Activated T-cell treated with anti-CD3 and anti-CD28 coated beads for 48 hours (primary cell): ENCODE data around the gene MAPK11.

Source experiments
- DNase-seq: peaks from one replicate; pipeline ENCODE4 v3.0.0-alpha.2; 2020; ENCODE audit warnings: low read depth

The MAPK11 gene

DNA sequence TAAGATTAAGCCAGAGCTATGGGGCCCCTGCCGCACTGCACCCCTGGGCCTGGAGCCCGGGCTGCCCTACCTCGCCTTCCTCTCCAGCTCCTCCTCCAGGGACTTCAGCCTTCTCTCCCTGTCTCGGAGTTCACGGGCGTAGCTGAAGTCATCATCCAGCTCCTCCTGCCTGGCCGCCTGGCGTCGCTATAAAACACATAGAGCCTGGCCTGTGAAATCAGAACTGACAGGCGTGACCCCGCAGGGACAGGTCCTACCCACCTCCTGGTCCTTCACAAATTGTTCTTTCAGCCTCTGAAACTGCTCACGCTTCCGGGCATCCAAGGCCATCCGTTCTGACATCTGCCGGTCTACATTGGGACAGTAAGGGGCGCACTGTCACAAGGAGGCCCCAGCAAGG is 46.1 kb downstream of the MAPK11 start:
- DNase-seq, result no peak

- DNase-seq, result no peak
These were observed 47.7 kb downstream of the MAPK11 start for GRCh38 chr22:50222508-50222907.

- DNase-seq, result no peak
These were observed 48.5 kb downstream of the MAPK11 start for GRCh38 chr22:50221410-50222300.

DNA sequence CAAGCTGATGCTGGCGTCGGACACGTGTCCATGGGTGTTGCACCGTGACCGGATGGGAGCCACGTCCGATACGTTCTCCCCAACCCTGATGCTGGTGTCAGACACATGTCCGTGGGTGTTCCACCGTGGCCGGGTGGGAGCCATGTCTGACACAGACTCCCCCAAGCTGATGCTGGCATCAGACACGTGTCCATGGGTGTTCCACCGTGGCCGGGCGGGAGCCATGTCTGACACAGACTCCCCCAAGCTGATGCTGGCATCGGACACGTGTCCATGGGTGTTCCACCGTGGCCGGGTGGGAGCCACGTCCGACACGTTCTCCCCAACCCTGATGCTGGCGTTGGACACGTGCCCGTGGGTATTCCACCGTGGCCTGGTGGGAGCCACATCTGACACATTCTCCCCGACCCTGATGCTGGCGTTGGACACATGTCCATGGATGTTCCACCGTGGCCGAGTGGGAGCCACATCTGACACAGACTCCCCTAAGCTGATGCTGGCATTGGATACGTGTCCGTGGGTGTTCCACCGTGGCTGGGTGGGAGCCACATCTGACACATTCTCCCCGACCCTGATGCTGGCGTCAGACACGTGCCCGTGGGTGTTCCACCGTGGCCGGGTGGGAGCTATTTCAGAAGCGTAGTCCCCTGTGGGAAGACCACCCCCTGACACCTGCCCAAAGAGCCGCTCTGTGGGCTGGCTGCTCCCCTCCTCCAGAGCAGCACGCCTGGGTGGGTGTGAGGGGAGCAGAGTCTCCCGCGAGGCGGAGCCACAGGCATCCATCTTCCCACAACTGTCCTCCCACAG is 49.4 kb downstream of the MAPK11 start:
- DNase-seq, result no peak

DNA sequence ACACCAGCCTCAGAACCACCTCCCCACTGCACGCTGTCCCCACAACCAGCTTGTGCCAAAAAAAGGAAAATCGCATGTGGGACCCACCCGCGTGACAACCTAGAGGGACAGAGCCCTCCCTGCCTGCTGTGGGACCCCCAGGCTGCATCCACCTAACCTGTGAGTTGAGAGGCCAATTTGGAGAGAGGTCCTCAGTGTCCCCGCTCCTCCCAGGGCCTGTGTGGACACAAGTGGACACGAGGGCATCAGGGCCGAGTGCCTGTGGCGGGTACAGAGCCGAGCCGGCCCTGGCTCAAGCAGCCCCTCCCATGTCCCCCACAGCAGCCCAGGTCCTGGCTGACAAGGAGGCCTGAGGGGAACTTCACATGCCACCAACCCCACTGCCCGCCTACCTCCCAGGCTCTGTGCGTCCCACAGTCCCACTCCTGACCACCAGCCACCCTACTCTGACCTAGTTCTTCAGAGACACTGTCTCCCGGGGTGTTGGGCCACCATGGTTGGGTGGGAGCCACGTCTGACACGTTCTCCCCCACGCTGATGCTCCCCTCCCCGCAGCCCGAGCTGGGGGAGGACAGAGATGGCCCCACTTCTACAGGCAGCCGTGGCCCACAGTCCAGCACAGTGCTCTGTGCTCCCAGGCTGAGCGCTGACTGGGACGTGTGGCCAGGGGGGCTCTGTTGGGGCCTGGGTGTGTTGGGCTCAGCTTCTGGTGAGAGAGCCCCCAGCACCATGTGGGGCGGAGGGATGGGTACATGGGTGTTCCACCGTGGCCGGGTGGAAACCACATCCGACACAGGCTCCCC is 50.2 kb downstream of the MAPK11 start:
- no peak for DNase-seq

DNA sequence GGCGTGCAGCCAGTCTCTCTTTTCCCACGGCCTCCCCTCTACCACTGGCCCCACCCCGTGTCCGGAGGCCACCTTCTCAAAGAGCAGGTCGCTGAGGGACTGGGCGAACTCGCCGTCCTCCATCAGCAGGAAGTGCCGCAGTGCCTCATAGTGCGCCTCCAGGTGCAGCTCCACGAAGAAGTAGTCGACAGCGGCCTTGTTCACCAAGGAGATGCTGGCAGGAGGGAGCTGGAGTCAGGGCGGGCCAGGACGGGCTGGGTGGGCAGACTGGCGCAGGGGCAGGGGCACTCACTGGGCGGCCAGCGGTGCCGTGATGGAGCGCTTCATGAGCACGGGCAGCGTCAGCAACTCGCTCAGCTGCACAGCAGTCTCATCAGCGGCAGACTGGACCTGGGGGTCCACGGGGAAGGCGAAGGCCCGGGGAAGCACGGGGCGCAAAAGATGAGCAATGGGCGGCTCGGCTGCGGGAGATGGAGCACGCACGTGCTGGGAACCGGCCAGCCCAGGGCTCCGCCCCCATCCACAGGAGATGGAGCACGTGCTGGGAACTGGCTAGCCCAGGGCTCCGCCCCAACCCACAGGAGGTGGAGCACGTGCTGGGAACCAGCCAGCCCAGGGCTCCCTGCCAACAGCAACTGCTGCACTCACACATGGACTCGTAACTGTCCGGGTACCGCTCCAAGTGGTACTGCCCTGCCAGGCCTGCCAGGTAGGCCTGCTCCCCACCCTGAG is 51.0 kb downstream of the MAPK11 start:
- no peak for DNase-seq

- no peak for DNase-seq
These were observed 51.8 kb downstream of the MAPK11 start for GRCh38 chr22:50218153-50218995.

- no peak for DNase-seq
These were observed 52.5 kb downstream of the MAPK11 start for GRCh38 chr22:50217543-50218152.

- DNase-seq, result no peak
These were observed 53.3 kb downstream of the MAPK11 start for GRCh38 chr22:50216684-50217520.

DNA sequence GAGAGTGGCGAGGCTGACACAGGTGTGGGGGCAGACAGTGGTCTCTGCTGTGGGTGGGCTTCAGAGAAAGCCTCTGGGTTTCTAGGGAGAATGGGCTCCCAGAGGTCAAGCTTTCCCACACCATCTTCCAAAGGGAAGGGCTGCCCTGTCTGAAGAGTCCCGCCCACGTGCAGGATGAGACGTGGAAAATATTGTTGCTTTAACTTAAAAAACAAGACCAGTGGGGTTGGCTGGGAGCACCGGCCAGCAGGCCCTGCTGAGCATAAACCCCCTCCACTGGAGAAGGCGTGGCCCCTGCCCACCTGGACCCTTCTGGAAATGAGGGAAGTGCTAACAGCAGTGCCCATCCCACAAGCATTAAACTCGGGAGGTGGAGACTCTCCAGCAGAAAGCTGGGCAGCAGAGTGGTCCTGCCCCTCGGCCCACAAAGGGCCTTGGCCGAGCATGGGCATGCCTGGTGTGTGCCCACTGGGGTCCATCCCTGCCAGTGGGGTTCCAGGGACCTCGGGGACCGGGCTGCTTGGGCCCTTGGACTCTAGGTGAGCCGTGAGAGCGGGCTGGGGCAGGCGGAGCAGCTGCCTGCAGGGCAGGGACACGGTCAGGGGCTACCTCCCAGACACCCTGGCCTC is 54.0 kb downstream of the MAPK11 start:
- no peak for DNase-seq

DNA sequence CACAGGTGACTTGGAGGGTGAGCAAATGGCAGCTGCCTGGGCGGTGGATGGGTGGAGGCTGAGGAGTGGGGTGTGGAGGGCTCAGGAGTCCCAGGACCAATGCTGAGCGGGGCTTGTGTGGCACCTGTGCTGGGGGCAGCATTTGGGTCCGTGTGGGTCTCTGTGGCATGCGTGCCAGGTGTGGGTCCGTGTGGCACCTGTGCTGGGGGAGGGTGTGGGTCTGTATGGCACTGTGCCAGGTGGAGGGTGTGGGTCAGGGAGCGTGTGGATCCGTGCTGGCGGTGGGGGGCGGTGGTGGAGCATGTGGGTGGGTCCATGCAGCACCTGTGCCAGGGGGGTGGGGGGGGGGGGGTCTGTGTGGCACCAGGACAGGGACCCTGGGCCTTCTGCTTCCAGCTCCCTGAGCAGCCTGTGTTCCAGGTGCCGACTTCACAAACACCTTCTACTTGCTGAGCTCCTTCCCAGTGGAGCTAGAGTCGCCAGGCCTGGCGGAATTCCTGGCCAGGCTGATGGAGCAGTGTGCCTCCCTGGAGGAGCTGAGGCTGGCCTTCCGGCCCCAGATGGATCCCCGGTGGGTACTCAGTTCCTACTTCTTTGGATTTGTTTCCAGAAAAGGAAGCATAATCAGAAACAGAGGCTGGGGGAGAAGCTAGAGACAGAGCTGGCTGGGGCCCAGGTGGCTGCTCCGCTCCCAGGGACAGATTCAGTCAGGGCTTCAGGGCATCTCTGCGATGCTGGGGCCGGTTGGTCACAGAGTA is 54.7 kb downstream of the MAPK11 start:
- DNase-seq, result no peak
